ENCODE data around the gene GANC.

The GANC gene

DNA sequence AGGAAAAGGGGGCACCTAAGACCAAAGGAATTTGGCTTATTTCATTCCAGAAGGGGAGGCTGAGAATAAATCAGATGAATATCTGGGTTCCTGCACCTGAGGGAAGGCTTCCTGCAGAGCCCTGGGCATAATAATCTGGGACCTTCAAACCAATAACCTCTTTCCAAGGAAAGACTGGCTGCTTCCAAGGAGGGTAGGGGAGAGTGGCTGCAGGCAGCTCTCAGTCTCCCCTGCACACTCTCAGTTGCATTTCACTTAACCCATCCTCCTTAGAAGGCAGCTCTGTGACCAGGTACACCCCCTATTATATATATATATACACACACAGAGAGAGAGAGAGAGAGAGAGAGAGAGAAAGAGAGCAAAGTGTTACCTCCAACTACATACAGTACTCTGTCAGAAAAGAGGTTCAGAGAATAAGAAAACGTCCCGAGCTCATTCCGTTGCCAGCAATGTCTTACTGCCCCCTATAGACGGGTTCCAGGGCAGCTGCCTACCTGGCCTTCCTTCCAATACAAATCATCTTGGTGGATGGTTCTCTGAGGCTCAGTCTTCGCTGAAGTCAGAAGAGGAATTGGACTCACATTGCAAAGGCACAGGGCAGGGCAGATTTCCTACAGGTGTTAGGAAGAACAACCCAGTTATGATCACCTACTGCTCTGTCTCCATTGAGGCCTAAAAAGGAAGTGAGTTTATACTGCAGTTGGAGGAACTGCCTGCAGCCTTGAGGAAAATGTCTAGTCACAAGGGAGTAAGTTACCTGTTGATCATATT is 112.4 kb downstream of the GANC start:
- DNase-seq = peak; percentile 24

- DNase-seq = no peak
These were observed 113.1 kb downstream of the GANC start for GRCh38 chr15:42385980-42386700.

DNA sequence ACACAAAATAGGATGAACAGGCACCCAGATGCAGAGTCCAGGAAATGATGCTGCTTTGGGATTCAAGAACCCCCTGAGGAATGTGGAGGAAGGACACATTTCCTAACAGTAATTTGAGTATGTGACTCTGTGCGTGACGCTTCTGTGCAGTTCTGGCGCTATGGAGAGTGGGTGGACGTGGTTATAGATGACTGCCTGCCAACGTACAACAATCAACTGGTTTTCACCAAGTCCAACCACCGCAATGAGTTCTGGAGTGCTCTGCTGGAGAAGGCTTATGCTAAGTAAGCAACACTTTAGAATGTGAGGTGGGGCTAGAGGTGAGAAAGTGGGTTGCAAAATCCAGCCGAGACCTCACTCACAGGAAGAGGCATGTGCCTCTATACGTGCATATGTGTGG is 114.6 kb downstream of the GANC start:
- no peak for DNase-seq

DNA sequence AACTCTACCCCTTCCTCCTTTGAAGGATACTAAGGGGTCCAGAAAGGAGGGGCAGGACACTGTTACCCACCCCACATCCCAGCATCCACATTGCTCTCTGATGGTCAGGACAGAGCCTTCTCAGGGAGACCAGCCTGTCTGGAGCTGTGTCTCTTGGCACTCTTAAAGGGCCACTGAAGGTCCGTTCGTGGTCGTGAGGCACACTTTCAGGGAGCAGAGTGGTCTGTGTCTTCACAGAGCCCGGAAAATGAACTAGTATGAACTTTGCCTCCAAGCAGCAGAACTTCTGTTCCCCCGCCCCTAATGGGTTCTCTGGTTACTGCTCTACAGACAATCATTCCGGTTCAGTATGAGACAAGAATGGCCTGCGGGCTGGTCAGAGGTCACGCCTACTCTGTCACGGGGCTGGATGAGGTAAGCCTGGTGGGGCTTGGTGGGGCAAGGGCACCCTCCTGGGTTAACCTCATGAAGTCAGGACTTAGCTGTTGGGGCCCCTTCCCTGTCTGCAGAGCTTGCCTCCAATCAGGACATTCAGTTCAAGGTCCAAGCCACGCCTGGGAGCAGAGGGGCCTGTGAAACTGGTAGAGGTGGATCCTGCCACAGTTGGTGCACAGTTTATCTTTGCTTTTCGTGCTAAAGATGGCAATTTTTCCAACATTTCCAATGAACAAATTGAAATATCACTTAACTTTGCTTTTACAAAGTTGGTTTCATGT is 119.5 kb downstream of the GANC start:
- DNase-seq = no peak

- DNase-seq = no peak
These were observed 121.1 kb downstream of the GANC start for GRCh38 chr15:42394106-42394505.

DNA sequence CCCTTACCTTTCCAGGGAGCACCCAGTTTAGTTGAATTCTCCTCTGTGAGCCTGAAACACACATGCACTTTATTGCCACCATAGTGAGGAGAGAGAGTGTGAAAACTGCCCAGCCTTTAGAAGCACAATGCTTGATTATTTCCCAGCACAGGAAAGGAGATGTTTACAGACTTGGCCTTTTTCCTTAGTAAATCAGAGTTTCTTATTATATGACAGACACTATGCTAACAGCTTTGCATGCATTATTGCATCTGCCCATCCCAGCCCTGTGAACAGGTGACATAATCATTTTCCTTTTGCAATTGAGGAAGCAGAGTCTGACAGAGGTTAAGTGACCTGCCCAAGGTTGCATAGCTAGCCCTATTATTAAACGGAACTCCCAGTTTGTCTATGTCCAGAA is 122.8 kb downstream of the GANC start:
- no peak for DNase-seq

- DNase-seq = no peak
These were observed 128.8 kb downstream of the GANC start for GRCh38 chr15:42401544-42402454.

- no peak for DNase-seq
These were observed 129.6 kb downstream of the GANC start for GRCh38 chr15:42402455-42403205.

GRCh38 chr15:42403389-42403788 is 130.4 kb downstream of the GANC start:
- DNase-seq = no peak

DNA sequence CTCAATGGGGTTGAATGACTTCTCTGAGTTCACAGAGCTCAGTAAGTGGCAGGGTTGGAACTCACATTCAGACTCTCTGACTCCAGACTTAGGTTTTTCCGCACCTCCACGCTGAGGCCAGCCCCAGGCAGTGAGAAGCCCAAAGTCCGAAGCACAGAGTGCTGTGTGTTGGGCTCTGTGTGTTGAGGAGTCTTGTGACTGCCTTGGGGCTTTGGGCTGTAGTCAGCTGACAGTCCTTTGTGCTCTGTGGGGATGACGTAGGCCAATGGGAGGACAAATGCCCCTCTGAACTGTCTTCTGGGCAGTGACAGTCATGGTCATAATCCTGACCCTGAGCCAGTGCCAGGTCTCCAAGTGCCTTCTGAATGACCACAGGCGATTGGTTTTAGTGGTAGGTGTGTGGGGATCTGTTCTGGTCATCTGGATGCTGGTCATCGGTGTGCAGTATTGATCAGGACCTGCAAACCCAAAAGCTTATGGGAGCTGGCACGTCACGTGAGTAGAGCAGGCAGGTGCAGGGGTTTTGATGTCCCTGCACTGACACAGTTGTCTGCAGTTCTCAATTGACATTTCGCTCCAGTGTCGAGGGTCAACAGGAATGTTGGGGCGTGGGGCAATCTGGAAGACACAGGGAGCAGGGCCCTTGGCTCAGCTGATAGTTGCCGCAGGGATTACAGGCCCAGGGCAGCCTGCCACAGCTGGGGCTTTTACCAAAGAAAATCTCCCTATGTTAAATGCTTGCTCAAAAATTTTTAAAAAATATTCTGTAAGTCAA is 131.6 kb downstream of the GANC start:
- no peak for DNase-seq

- DNase-seq = no peak
These were observed 133.0 kb downstream of the GANC start for GRCh38 chr15:42405863-42406482.
